Ovary (tissue), 9 donors: ENCODE data around the gene PLEKHA6. TPM values are rescaled to one million over a fixed set of nuclear protein-coding genes. Genes with fewer than 3 reads are reported as not detected.
A peak's percentile ranks its signal among the peaks of the same experiment; 100 is the strongest.

ENCODE experiments used
- DNase-seq, 5 donors: peaks; one replicate each; pipeline ENCODE4 v3.0.0-alpha.2; 2019 to 2020
- H3K27ac ChIP-seq, 2 donors: fragments of 200-600 bp; one replicate each; pipeline versions ENCODE4 v1.5.1 to v1.8.0; 2019 to 2022
- H3K27me3 ChIP-seq: fragments of 200-600 bp; one replicate; pipeline ENCODE4 v1.8.0; 2022
- H3K36me3 ChIP-seq: fragments of 200-600 bp; sonication (generic); one replicate; pipeline ENCODE4 v1.5.1; 2019
- H3K4me1 ChIP-seq: one replicate; pipeline ENCODE4 v1.8.1; 2013; ENCODE audit warnings: mild to moderate bottlenecking, moderate library complexity; ENCODE audit not compliant: insufficient read depth
- H3K4me3 ChIP-seq: fragments of 200-600 bp; sonication (generic); one replicate; pipeline ENCODE4 v1.5.1; 2017
- H3K9me3 ChIP-seq, 2 donors: fragments of 200-600 bp in 1 of 2; sonication (generic) in 1 of 2; one replicate each; pipeline versions ENCODE4 v1.5.1 to v1.8.1; 2013 to 2019; ENCODE audit warnings: mild to moderate bottlenecking in 1 of 2, moderate library complexity in 1 of 2
- EP300 ChIP-seq: sonication (generic); formaldehyde crosslinking; IDR thresholded peaks from one replicate; pipeline ENCODE4 v1.6.1; 2017; ENCODE audit warnings: antibody characterized with exemption
- POLR2A ChIP-seq: fragments of 450-650 bp; IDR thresholded peaks from one replicate; pipeline ENCODE4 v1.6.1; 2017; ENCODE audit warnings: antibody characterized with exemption, mild to moderate bottlenecking, moderate library complexity
- WGBS, 3 donors: extraction: QIAGEN DNeasy Blood & Tissue Kit in 1 of 3; methylation state at CpG; one replicate each; pipeline versions ENCODE4 v1.1.5 to v1.1.7; 2013 to 2017; 5-methylcytosine and 5-hydroxymethylcytosine counted together
- intact Hi-C, 4 donors: fragments of 100-400 bp; cut with DNase I; formaldehyde crosslinking; loops; one replicate each; pipeline versions ENCODE4 v1.11.0 to v1.15.1; 2022 to 2023
- polyA plus RNA-seq, 2 donors: library from polyadenylated mRNA; stranded (reverse); fragments of 200-250 nt in 1 of 2; fragments of 350-450 nt in 1 of 2; fragmentation: Illumina TruSeq in 1 of 2; extraction: RNeasy Lipid Tissue Mini Kit (QIAGEN cat#74804) in 1 of 2; gene quantifications; one replicate each; pipeline ENCODE4 v1.2.3, GENCODE V29; 2013 to 2014
- total RNA-seq, 7 donors: library from RNA; depleted of rRNA in 2 of 7; stranded (reverse); fragments of >200 nt in 2 of 7; fragmentation: NEBNext Ultra II Directional in 3 of 7; extraction: Animal tissue kit (Norgen Biotek cat#: 25700) in 3 of 7; gene quantifications; one replicate each; pipeline versions ENCODE4 v1.1.0 to v1.2.4, GENCODE V29; 2016 to 2023
- TF ChIP-seq, protein P1 (sequence below), 3 donors: fragments of 450-650 bp in 2 of 3; fragments of 200-600 bp in 1 of 3; IDR thresholded peaks; one replicate each; pipeline versions ENCODE4 v1.5.1 to v1.8.0; 2016 to 2022; ENCODE audit warnings: antibody characterized with exemption in 3 of 3, mild to moderate bottlenecking in 1 of 3
- donor health status: DM: no; HTN: no; CAD: no; lungs with moderate emphysema.
- donor health status: DM: no; HTN: no; CAD: no.
- donor health status: Bipolar disorder and iron deficiency.
- donor health status: DM: yes; HTN: yes; CAD: no.
- donor health status: DM: no; HTN: no; CAD: no.
- donor health status: DM: yes; HTN: yes; CAD: no.

Gene PLEKHA6
- total and polyA plus RNA-seq, 9 donors, result 2.3 to 20.5 (median 6.6) TPM

DNA sequence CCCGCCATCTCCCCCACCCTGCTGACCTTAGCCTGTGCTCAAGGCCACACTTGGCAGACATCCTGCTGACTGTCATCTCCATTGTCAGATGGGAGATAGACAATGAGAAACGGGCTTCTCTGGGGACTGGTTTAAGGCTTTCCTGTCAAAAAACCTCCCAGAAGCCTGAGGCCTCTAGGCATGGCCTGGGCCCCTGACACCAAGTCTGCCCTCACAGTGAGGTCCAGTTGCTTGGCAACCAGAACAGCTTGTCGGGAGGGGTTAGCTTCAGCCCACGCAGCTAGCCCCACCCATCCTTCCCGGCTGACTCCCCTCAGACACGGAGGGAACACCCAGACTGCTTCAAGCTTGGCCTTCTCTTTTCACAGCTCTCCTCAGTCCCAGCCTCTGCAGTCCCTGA is 11.0 kb downstream of the PLEKHA6 start:
- Histone ChIP-seq H3K9me3 (no peaks in the 10 kb centered on the region), H3K27ac (peak overlapping the region in 1 of 2 donors; percentile 64), H3K4me1 (peaks cover 15% of the 10 kb centered on the region), H3K4me3 (no peak overlapping the region), H3K27me3 (no peaks in the 10 kb centered on the region), H3K36me3 (no peaks in the 10 kb centered on the region)
- DNase-seq, result peak; percentile 82 to 90 (median 84)
- whole genome bisulfite sequencing, 3 donors, result 7 to 9% (median 8%) methylated on average over 6 of the region's 6 CpGs
- intact Hi-C loops, result no loop called here
- TF ChIP-seq, protein P1, sequence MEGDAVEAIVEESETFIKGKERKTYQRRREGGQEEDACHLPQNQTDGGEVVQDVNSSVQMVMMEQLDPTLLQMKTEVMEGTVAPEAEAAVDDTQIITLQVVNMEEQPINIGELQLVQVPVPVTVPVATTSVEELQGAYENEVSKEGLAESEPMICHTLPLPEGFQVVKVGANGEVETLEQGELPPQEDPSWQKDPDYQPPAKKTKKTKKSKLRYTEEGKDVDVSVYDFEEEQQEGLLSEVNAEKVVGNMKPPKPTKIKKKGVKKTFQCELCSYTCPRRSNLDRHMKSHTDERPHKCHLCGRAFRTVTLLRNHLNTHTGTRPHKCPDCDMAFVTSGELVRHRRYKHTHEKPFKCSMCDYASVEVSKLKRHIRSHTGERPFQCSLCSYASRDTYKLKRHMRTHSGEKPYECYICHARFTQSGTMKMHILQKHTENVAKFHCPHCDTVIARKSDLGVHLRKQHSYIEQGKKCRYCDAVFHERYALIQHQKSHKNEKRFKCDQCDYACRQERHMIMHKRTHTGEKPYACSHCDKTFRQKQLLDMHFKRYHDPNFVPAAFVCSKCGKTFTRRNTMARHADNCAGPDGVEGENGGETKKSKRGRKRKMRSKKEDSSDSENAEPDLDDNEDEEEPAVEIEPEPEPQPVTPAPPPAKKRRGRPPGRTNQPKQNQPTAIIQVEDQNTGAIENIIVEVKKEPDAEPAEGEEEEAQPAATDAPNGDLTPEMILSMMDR (IDR thresholded peaks at IDR 0.05), result no peak
- TF ChIP-seq POLR2A (no peak), EP300 (no peak)

DNA sequence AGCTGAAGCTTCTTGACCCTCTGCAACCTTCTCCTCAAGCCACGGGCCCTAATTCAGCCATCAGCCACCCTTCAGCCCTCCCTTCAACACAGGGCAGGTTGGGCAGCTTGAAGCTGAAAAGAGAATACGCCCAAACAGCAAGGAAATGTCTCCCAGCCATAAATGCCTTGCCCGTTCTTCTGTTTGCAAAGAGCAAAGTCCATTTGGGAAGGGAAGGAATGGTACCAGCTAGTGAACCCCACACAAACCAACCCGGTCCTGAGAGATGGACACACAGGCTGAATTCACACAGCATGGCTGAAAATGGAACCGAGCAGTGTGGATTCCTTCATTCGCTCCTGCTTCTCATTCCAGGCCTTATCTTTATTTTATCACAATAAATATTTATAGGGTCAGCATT is 11.5 kb downstream of the PLEKHA6 start:
- 52 to 57% (median 52%) methylated on average over 6 of the region's 6 CpGs for WGBS, 3 donors
- no peaks in the 10 kb centered on the region for H3K27me3 ChIP-seq
- intact Hi-C loops, result no loop called here
- peaks cover 15% of the 10 kb centered on the region for H3K4me1 ChIP-seq
- H3K9me3 ChIP-seq, result no peaks in the 10 kb centered on the region
- H3K36me3 ChIP-seq, result no peaks in the 10 kb centered on the region
- no peak overlapping the region for H3K4me3 ChIP-seq
- peak overlapping the region in 1 of 2 donors; percentile 64 for H3K27ac ChIP-seq
- TF ChIP-seq EP300, result no peak
- TF ChIP-seq, protein P1 (IDR thresholded peaks at IDR 0.05), result no peak
- TF ChIP-seq POLR2A, result no peak
- DNase-seq, result no peak

- Histone ChIP-seq H3K4me3 (no peak overlapping the region), H3K9me3 (no peaks in the 10 kb centered on the region), H3K36me3 (no peaks in the 10 kb centered on the region), H3K27me3 (no peaks in the 10 kb centered on the region), H3K27ac (no peak overlapping the region), H3K4me1 (peaks cover 13% of the 10 kb centered on the region)
- no peak for TF ChIP-seq POLR2A
- no peak for TF ChIP-seq EP300
- TF ChIP-seq, protein P1 (IDR thresholded peaks at IDR 0.05), result no peak
- DNase-seq, result no peak
- 79 to 86% (median 79%) methylated on average over 6 of the region's 6 CpGs for whole genome bisulfite sequencing, 3 donors
- intact Hi-C loops, result no loop called here
Observed at GRCh38 chr1:204345941-204346645, 13.6 kb downstream of the PLEKHA6 start.

DNA sequence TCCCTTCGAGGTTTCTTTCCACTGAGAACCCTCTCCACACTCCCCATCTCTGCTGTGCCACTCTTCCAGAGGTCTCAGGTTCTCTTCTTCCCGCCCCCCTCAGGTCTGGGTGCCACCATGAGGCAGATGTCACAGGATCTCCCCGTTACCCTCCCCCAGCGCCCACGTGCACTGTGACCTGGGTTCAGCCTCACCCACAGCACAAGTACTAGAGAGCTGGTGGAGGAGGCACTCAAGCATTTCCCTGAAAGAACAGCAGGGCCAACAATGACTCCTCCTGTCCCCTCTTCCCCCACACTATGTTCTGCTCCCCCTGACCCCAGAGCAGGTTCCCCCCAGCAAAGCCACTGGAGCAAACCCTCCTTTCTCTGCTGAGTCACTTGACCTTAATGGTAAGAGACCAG is 14.3 kb downstream of the PLEKHA6 start:
- WGBS, 3 donors, result 76 to 93% (median 76%) methylated on average over 5 of the region's 5 CpGs
- no peak for DNase-seq
- TF ChIP-seq EP300, result no peak
- no peak for TF ChIP-seq POLR2A
- TF ChIP-seq, protein P1 (IDR thresholded peaks at IDR 0.05), result no peak
- Histone ChIP-seq H3K27ac (no peak overlapping the region), H3K27me3 (no peaks in the 10 kb centered on the region), H3K9me3 (no peaks in the 10 kb centered on the region), H3K4me1 (peaks cover 9% of the 10 kb centered on the region), H3K36me3 (no peaks in the 10 kb centered on the region), H3K4me3 (no peak overlapping the region)
- intact Hi-C loops, result no loop called here
